ENCODE data around the gene IL15. TPM values are rescaled to one million over a fixed set of nuclear protein-coding genes. Genes with fewer than 3 reads are reported as not detected.

Gene IL15
- total RNA-seq, 1 donor from 2014 or later: 3.7 TPM

DNA sequence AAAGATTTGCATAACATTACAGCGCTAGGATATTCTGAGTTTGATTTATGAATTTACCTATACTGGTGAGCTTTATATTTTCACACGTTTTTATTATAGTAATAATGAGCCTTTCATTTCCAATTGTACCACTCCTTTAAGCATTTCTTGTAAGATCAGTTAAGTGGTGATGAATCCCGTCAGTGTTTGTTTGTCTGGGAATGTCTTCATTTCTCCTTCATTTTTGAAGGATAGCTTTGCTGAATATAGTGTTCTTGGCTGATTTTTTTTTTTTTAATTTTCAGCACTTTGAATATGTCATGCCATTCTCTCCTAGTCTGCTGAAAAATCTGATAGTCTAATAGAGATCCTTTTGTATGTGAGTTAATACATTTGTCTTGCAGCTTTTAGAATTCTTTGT, 70.1 kb downstream of the IL15 start:
- no peak for DNase-seq (ENCODE audit: low read depth)
- no peak for TF ChIP-seq CTCF (conservative IDR thresholded peaks at IDR 0.05; ENCODE audit: low read depth, low read length)
- no peak overlapping the region for H3K4me3 ChIP-seq (ENCODE audit: low read depth, low read length)

DNA sequence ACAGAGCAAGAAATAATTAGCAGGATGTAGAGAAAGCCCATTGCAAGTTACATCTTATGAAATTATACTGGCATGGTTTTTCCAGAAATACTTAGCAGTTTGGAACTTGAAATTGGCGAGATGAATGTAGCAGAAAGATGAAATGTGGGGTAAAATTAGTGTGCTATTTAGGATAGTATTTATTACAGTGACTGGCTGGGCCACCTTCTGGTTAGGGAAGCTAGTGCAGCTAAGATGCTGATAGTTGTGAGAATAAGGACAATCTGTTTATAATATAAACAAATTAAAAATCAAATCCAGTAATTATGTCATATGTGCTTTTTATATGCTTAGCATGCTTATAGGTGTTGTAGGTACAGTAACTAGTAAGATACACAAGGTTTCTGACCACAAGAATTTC, 74.8 kb downstream of the IL15 start:
- DNase-seq (ENCODE audit: low read depth): no peak
- TF ChIP-seq CTCF (conservative IDR thresholded peaks at IDR 0.05; ENCODE audit: low read depth, low read length): peak; percentile 79
- no peak overlapping the region for H3K4me3 ChIP-seq (ENCODE audit: low read depth, low read length)

DNA sequence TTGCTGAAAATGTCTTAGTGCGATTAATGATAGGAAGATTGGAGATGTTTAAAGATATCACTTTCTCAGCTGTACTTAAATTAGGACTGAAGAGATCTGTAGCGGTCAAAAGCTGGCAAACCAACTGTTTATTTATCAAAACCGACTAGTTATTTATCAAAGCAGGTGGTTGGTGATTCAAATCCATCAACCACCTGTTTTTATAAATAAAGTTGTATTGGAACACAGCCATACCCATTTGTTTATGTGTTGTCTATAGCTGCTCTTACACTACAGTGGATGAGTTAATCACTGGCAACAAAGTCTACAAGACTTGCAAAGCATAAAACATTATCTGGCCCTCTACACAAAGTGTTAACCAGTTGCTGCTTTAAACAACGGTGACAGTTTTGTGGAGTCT, 76.8 kb downstream of the IL15 start:
- TF ChIP-seq CTCF (conservative IDR thresholded peaks at IDR 0.05; ENCODE audit: low read depth, low read length): no peak
- DNase-seq (ENCODE audit: low read depth): no peak
- H3K4me3 ChIP-seq (ENCODE audit: low read depth, low read length): no peak overlapping the region

- no peak overlapping the region for H3K4me3 ChIP-seq (ENCODE audit: low read depth, low read length)
These were observed 77.5 kb downstream of the IL15 start for GRCh38 chr4:141713771-141714445.

DNA sequence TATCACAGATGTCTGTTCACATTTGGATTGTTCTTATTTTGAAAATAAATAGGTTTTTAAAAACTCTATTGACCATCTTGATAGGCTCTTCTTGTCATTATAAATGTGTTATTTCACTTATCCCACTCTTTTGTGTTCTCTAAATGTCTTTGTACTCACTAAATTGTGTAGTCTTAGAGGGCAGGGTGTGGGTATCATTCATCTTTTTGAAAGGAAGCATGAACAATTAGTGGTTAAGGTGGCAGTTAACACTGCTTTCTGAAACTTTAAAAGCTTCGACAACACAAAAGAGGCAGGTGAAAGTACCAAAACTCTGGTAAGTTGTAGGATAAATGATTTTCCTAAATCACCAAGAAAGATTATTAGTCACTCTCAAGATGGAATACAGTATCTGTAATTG, 83.2 kb downstream of the IL15 start:
- no peak for DNase-seq (ENCODE audit: low read depth)
- no peak overlapping the region for H3K4me3 ChIP-seq (ENCODE audit: low read depth, low read length)
- no peak for TF ChIP-seq CTCF (conservative IDR thresholded peaks at IDR 0.05; ENCODE audit: low read depth, low read length)

More at GRCh38 chr4:141713771-141714445, 77.5 kb downstream of the IL15 start:
- TF ChIP-seq CTCF (conservative IDR thresholded peaks at IDR 0.05; ENCODE audit: low read depth, low read length): no peak
- peak; percentile 81 for DNase-seq (ENCODE audit: low read depth)

DNA sequence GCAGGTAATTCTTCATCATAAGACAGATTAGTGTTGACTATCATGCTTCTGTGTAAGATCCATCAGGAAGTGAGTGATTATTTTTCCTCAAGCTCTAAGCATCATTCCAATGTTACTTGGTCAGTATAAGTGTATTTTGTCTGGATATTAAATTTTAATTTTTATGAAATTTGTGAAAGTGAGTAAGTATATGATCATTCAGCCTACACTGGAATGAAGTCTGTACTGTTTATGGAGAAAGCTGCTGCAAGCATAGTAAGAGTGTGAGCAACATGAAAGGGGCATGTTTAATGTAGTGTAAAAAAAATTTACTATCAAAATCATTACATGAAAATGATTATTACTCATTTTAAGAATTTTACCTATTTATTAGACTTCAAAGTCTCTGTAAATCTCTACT, 84.8 kb downstream of the IL15 start:
- no peak overlapping the region for H3K4me3 ChIP-seq (ENCODE audit: low read depth, low read length)
- DNase-seq (ENCODE audit: low read depth): no peak
- no peak for TF ChIP-seq CTCF (conservative IDR thresholded peaks at IDR 0.05; ENCODE audit: low read depth, low read length)

- DNase-seq (ENCODE audit: low read depth): no peak
- no peak for TF ChIP-seq CTCF (conservative IDR thresholded peaks at IDR 0.05; ENCODE audit: low read depth, low read length)
- no peak overlapping the region for H3K4me3 ChIP-seq (ENCODE audit: low read depth, low read length)
These were observed 88.3 kb downstream of the IL15 start for GRCh38 chr4:141724646-141725045.

Data from epithelial cell of proximal tubule (primary cell).